Mesendoderm (in vitro differentiated cells): ENCODE results near the gene SMIM24.

Experiments
- DNase-seq: peaks from one replicate; pipeline ENCODE4 v3.0.0; 2013
- H2AK5ac ChIP-seq: 2 replicates; pipeline ENCODE4 v1.6.1; 2013; ENCODE audit warnings: low read length, inconsistent platforms
- H2BK120ac ChIP-seq: 2 replicates; pipeline ENCODE4 v1.6.1; 2013; ENCODE audit warnings: low read depth, mild to moderate bottlenecking, low read length, moderate library complexity, mixed read lengths
- H2BK15ac ChIP-seq: replicated peaks from 2 replicates; pipeline ENCODE4 v1.6.1; 2013; ENCODE audit warnings: low read depth, mild to moderate bottlenecking, moderate library complexity
- H2BK5ac ChIP-seq: 2 replicates; pipeline ENCODE4 v1.6.1; 2013; ENCODE audit warnings: low read length, inconsistent platforms
- H3K18ac ChIP-seq: 2 replicates; pipeline ENCODE4 v1.6.1; 2013; ENCODE audit warnings: mild to moderate bottlenecking, low read length, mixed read lengths
- H3K23ac ChIP-seq: one replicate; pipeline ENCODE4 v1.6.1; 2013; ENCODE audit warnings: low read length
- H3K27ac ChIP-seq: 2 replicates; pipeline ENCODE4 v1.5.1; 2013; ENCODE audit warnings: low read depth, mild to moderate bottlenecking, inconsistent platforms, low read length, moderate library complexity
- H3K27me3 ChIP-seq: 2 replicates; pipeline ENCODE4 v1.6.1; 2013; ENCODE audit warnings: low read length, control low read depth, mild to moderate bottlenecking, inconsistent platforms; ENCODE audit not compliant: insufficient read depth, poor library complexity
- H3K36me3 ChIP-seq: 2 replicates; pipeline ENCODE4 v1.6.1; 2013; ENCODE audit warnings: low read length, inconsistent platforms; ENCODE audit not compliant: control insufficient read depth, insufficient read depth
- H3K4ac ChIP-seq: one replicate; pipeline ENCODE4 v1.6.1; 2013; ENCODE audit warnings: low read depth, mild to moderate bottlenecking, low read length, moderate library complexity
- H3K4me1 ChIP-seq: 2 replicates; pipeline ENCODE4 v1.6.1; 2013; ENCODE audit warnings: low read depth, low read length, inconsistent platforms; ENCODE audit not compliant: control insufficient read depth
- H3K4me2 ChIP-seq: 2 replicates; pipeline ENCODE4 v1.6.1; 2013; ENCODE audit warnings: low read length
- H3K4me3 ChIP-seq: 2 replicates; pipeline ENCODE4 v1.5.1; 2013; ENCODE audit warnings: mild to moderate bottlenecking, low read length
- H3K56ac ChIP-seq: one replicate; pipeline ENCODE4 v1.6.1; 2013; ENCODE audit warnings: low read length
- H3K79me1 ChIP-seq: 2 replicates; pipeline ENCODE4 v1.6.1; 2013; ENCODE audit warnings: low read length, inconsistent platforms
- H3K79me2 ChIP-seq: 2 replicates; pipeline ENCODE4 v1.6.1; 2013; ENCODE audit warnings: mild to moderate bottlenecking, low read length; ENCODE audit not compliant: control insufficient read depth, insufficient read depth
- H3K9ac ChIP-seq: 2 replicates; pipeline ENCODE4 v1.6.1; 2013; ENCODE audit warnings: low read length, inconsistent platforms
- H4K5ac ChIP-seq: one replicate; pipeline ENCODE4 v1.6.1; 2013; ENCODE audit warnings: low read length
- H4K8ac ChIP-seq: one replicate; pipeline ENCODE4 v1.6.1; 2013; ENCODE audit warnings: low read depth, mild to moderate bottlenecking, control low read depth, low read length, moderate library complexity
- WGBS: extraction: QIAGEN DNeasy Blood & Tissue Kit; methylation state at CpG from one replicate; pipeline ENCODE4 v1.1.7; 2013; ENCODE audit warnings: low lambda C conversion rate, missing lambda C conversion rate; ENCODE audit not compliant: insufficient coverage; ENCODE audit errors: extremely low coverage; 5-methylcytosine and 5-hydroxymethylcytosine counted together

SMIM24 gene

DNA sequence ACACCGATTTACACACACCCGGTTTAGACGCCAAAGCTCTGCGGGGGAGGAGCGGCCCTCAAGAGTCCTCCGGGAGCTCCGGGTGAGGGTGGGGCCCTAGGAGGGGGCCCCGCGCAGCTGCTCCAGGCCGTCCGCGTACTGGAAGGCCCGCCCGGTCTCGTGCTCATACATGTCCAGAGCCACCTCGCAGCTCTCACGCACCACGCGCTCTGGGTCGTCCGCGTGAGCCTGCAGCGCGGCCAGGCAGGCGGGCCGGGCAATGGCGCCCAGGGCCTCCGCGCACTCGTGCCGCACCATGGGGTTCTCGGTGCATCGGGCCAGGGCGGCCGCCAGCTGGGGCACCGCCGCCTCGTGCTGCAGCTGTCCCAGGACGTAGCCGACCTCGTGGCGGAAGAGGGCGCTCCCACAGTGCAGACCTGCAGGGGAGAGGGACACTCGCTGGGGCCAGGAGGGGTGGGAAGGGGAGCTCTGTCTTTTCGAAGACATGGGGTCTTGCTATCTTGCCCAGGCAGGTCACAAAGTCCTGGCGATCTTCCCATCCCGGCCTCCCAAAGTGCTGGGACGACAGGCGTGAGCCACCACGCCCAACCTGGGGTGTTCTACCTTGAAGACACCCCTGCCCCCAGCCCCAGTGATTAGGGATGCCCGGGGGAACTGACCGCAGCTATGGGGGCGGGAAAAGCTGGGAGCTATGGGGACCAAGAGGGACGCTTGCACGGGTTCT, 11.2 kb upstream of the SMIM24 start:
- DNase-seq, result no peak
- no peak overlapping the region for H3K18ac ChIP-seq
- H4K8ac ChIP-seq, result no peak overlapping the region
- H2BK15ac ChIP-seq, result no peak overlapping the region
- no peak overlapping the region for H2BK5ac ChIP-seq
- H4K5ac ChIP-seq, result no peak overlapping the region
- H3K79me1 ChIP-seq, result no peaks in the 10 kb centered on the region
- no CpG with 5 or more reads among the region's 55 CpGs for WGBS
- H3K36me3 ChIP-seq, result peaks cover 5% of the 10 kb centered on the region
- H3K9ac ChIP-seq, result no peak overlapping the region
- no peaks in the 10 kb centered on the region for H3K27me3 ChIP-seq
- H3K23ac ChIP-seq, result no peak overlapping the region
- H3K4me1 ChIP-seq, result no peaks in the 10 kb centered on the region
- no peaks in the 10 kb centered on the region for H3K79me2 ChIP-seq
- no peak overlapping the region for H2BK120ac ChIP-seq
- no peak overlapping the region for H3K56ac ChIP-seq
- no peak overlapping the region for H3K27ac ChIP-seq
- H2AK5ac ChIP-seq, result no peak overlapping the region
- H3K4me2 ChIP-seq, result no peak overlapping the region
- no peak overlapping the region for H3K4ac ChIP-seq
- H3K4me3 ChIP-seq, result no peak overlapping the region

GRCh38 chr19:3483226-3483628, 2.9 kb upstream of the SMIM24 start, which contains the start of gene SMIM44:
SMIM44 (minus strand) TSS chr19:3483441; CDS start chr19:3483403, 38 bp downstream.
- Histone ChIP-seq H4K5ac (no peak within 1 kb of the TSS), H3K56ac (peak within 1 kb of the TSS; percentile 42)
- WGBS, result no CpG with 5 or more reads among the region's 33 CpGs

GRCh38 chr19:3482507-3483225, 2.3 kb upstream of the SMIM24 start:
- WGBS, result no CpG with 5 or more reads among the region's 49 CpGs
- H3K56ac ChIP-seq, result peak overlapping the region; percentile 42
- H3K23ac ChIP-seq, result no peak overlapping the region
- H2BK5ac ChIP-seq, result no peak overlapping the region
- no peak overlapping the region for H3K9ac ChIP-seq
- H3K27ac ChIP-seq, result peak overlapping the region; percentile 14
- no peaks in the 10 kb centered on the region for H3K79me2 ChIP-seq
- no peak overlapping the region for H2BK15ac ChIP-seq
- H3K18ac ChIP-seq, result no peak overlapping the region
- no peak overlapping the region for H2BK120ac ChIP-seq
- no peak overlapping the region for H3K4me2 ChIP-seq
- peak overlapping the region; percentile 10 for H3K4ac ChIP-seq
- peaks cover 2% of the 10 kb centered on the region for H3K4me1 ChIP-seq
- H2AK5ac ChIP-seq, result no peak overlapping the region
- H4K8ac ChIP-seq, result no peak overlapping the region
- no peak for DNase-seq
- no peak overlapping the region for H4K5ac ChIP-seq
- H3K27me3 ChIP-seq, result no peaks in the 10 kb centered on the region
- no peaks in the 10 kb centered on the region for H3K79me1 ChIP-seq
- no peak overlapping the region for H3K4me3 ChIP-seq
- H3K36me3 ChIP-seq, result no peaks in the 10 kb centered on the region

More at GRCh38 chr19:3483226-3483628, 2.9 kb upstream of the SMIM24 start, which contains the start of gene SMIM44:
- H4K8ac ChIP-seq, result no peak within 1 kb of the TSS
- no peak within 1 kb of the TSS for H3K4me3 ChIP-seq
- no peaks in the 10 kb centered on the region for H3K79me2 ChIP-seq
- no peak within 1 kb of the TSS for H2AK5ac ChIP-seq
- H3K4ac ChIP-seq, result peak within 1 kb of the TSS; percentile 10
- H2BK5ac ChIP-seq, result no peak within 1 kb of the TSS
- peaks cover 2% of the 10 kb centered on the region for H3K4me1 ChIP-seq
- H3K27me3 ChIP-seq, result no peaks in the 10 kb centered on the region
- DNase-seq, result no peak
- no peak within 1 kb of the TSS for H3K4me2 ChIP-seq
- H3K79me1 ChIP-seq, result no peaks in the 10 kb centered on the region
- no peak within 1 kb of the TSS for H3K18ac ChIP-seq
- peak within 1 kb of the TSS; percentile 14 for H3K27ac ChIP-seq
- no peaks in the 10 kb centered on the region for H3K36me3 ChIP-seq
- no peak within 1 kb of the TSS for H2BK120ac ChIP-seq
- H3K23ac ChIP-seq, result no peak within 1 kb of the TSS
- no peak within 1 kb of the TSS for H3K9ac ChIP-seq
- H2BK15ac ChIP-seq, result no peak within 1 kb of the TSS

DNA sequence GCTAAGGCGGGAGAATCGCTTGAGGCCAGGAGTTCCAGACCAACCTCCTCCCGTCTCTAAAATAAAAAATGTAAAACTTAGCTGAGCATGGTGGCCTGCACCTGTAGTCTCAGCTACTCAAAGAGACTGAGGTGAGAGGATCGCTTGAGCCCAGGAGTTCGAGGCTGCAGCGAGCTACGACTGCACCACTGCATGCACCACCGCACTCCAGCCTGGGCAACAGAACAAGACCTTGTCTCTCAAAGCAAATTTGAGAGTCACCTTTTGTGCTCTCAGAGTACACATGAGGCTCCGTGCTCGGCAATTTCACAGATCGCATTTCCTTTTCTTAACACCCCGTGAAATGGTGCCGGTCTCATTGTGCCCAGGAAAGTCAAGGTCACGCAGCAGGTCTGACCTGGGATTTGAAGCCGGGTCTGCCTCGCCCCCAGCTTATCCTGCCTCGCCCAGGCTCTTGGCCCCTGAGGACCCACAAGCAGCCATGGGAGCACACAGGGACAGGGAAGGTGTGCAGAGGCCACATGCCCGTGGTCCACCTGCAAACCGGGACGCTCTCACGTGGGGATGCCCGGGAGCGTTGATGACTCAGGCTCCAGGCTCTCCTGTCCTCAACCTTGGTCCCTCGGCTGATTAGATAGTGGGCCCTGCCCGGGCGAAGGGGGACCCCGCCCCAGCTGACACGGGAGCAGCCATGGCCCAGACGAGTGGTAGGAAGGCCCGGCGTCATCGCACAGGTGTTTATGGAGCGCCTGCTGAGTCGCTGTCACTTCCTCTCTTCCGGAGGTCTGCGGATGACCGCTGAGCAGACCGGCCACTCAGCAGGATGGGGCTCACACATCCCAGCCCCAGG, 1.1 kb upstream of the SMIM24 start:
- Histone ChIP-seq H4K5ac (no peak overlapping the region), H3K4me2 (no peak overlapping the region), H3K27me3 (no peaks in the 10 kb centered on the region), H3K4me1 (peaks cover 2% of the 10 kb centered on the region), H3K79me1 (no peaks in the 10 kb centered on the region), H3K9ac (no peak overlapping the region), H3K4ac (no peak overlapping the region), H3K27ac (no peak overlapping the region), H2BK15ac (no peak overlapping the region), H2BK120ac (no peak overlapping the region), H3K23ac (peak overlapping the region; percentile 1), H4K8ac (no peak overlapping the region), H2AK5ac (no peak overlapping the region), H3K4me3 (no peak overlapping the region), H3K18ac (no peak overlapping the region), H2BK5ac (no peak overlapping the region), H3K56ac (peak overlapping the region; percentile 34), H3K36me3 (no peaks in the 10 kb centered on the region), H3K79me2 (no peaks in the 10 kb centered on the region)
- peak; percentile 51 for DNase-seq
- no CpG with 5 or more reads among the region's 38 CpGs for WGBS

DNA sequence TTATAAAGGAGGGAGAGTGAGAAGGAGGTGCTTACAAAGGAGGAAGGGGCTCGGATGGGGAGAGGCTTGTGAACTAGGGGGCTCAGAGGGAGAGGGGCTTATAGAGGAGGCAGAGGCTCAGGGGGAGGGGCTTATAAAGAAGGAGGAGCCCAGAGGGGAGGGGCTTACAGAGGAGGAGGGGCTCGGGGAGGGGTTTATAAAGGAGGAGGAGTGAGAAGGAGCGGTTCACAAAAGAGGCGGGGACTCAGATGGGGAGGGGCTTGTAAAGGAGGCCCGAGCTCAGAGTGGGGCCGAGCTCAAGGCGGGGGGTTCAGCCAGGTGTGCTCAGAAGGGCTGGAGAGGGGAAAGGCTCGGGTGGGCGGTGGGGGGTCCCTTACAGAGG, 500 bp downstream of the SMIM24 start:
- H3K4me3 ChIP-seq, result no peak overlapping the region
- H2BK5ac ChIP-seq, result no peak overlapping the region
- no peaks in the 10 kb centered on the region for H3K36me3 ChIP-seq
- no peak overlapping the region for H3K9ac ChIP-seq
- no peak overlapping the region for H3K23ac ChIP-seq
- H4K5ac ChIP-seq, result no peak overlapping the region
- no peak overlapping the region for H4K8ac ChIP-seq
- H2BK120ac ChIP-seq, result no peak overlapping the region
- H3K18ac ChIP-seq, result no peak overlapping the region
- no peak overlapping the region for H3K4ac ChIP-seq
- no peaks in the 10 kb centered on the region for H3K79me2 ChIP-seq
- H3K27me3 ChIP-seq, result no peaks in the 10 kb centered on the region
- peaks cover 2% of the 10 kb centered on the region for H3K4me1 ChIP-seq
- no peaks in the 10 kb centered on the region for H3K79me1 ChIP-seq
- WGBS, result no CpG with 5 or more reads among the region's 9 CpGs
- H2BK15ac ChIP-seq, result no peak overlapping the region
- DNase-seq, result peak; percentile 66
- no peak overlapping the region for H3K27ac ChIP-seq
- no peak overlapping the region for H2AK5ac ChIP-seq
- H3K4me2 ChIP-seq, result no peak overlapping the region
- peak overlapping the region; percentile 3 for H3K56ac ChIP-seq
